GM12878 (cell line): ENCODE data around the gene ADSS1. TPM values are rescaled to one million over a fixed set of nuclear protein-coding genes. Genes with fewer than 3 reads are reported as not detected.

Experiments
- ATAC-seq: fragments of 200-7000 bp; cut with Tn5 transposase; 3 replicates; pipeline ENCODE4 v1.9.1; 2020; ENCODE audit warnings: mild to moderate bottlenecking, moderate library complexity
- BruUV-seq: library from RNA; stranded (reverse); fragments of 400-500 nt; replicated peaks from 2 replicates; lab custom pipeline; 2021; lab: Mats Ljungman, UMichigan
- CTCF ChIA-PET: fragments of 300-600 bp; sonication (Branson Sonifier 250); formaldehyde crosslinking; extraction: SDS; loops from one replicate; lab custom pipeline; 2021; ENCODE audit warnings: inconsistent platforms; lab: Yijun Ruan, JAX
- POLR2A ChIA-PET: fragments of 350-600 bp; formaldehyde crosslinking; extraction: SDS; loops from one replicate; lab custom pipeline; 2021; ENCODE audit warnings: inconsistent platforms; lab: Charles Lee
- RAD21 ChIA-PET: fragments of 300-600 bp; sonication (Branson Sonifier 250); formaldehyde crosslinking; loops from one replicate; lab custom pipeline; 2023; ENCODE audit warnings: antibody characterized with exemption; ENCODE audit not compliant: unreplicated experiment; lab: Charles Lee
- SMC1A ChIA-PET: fragments of 300-600 bp; sonication (Branson Sonifier 250); formaldehyde crosslinking; loops from one replicate; lab custom pipeline; 2023; ENCODE audit not compliant: unreplicated experiment, uncharacterized antibody; lab: Charles Lee
- DNase-seq: peaks from one replicate; pipeline ENCODE4 v3.0.0-alpha.2; 2011; ENCODE audit warnings: low read depth, low spot score
- FAIRE-seq: peaks from 3 replicates; lab custom pipeline; 2011; peaks lifted over from hg19 to GRCh38; lab: Jason Lieb, UNC
- H2AFZ ChIP-seq: 2 replicates; pipeline ENCODE4 v1.6.0; 2011; ENCODE audit warnings: low read depth, low read length, control low read depth; ENCODE audit not compliant: control insufficient read depth
- H3K27ac ChIP-seq: 2 replicates; pipeline ENCODE4 v1.5.1; 2011; ENCODE audit warnings: control low read depth; ENCODE audit not compliant: control insufficient read depth, insufficient read depth
- H3K27me3 ChIP-seq, 2 experiments: replicated peaks in 1 of 2; 2 replicates each; pipeline versions ENCODE4 v1.6.0 to v1.6.1; 2011; ENCODE audit warnings: low read length in 1 of 2; ENCODE audit not compliant: control insufficient read depth in 2 of 2, insufficient read depth in 2 of 2
- H3K36me3 ChIP-seq, 2 experiments: 2 replicates each; pipeline ENCODE4 v1.5.1; 2011; ENCODE audit warnings: low read length in 1 of 2; ENCODE audit not compliant: control insufficient read depth in 2 of 2, insufficient read depth in 2 of 2
- H3K4me1 ChIP-seq: 2 replicates; pipeline ENCODE4 v1.6.1; 2011; ENCODE audit warnings: mild to moderate bottlenecking, low read length, moderate library complexity, mixed read lengths; ENCODE audit not compliant: control insufficient read depth, insufficient read depth
- H3K4me2 ChIP-seq: 2 replicates; pipeline ENCODE4 v1.6.0; 2011; ENCODE audit warnings: control low read depth; ENCODE audit not compliant: control insufficient read depth, insufficient read depth
- H3K4me3 ChIP-seq: fragments of 200-600 bp; sonication (generic); 2 replicates; pipeline ENCODE4 v1.5.1; 2016
- H3K79me2 ChIP-seq: 2 replicates; pipeline ENCODE4 v1.6.0; 2011; ENCODE audit warnings: low read length; ENCODE audit not compliant: control insufficient read depth, insufficient read depth
- H3K9ac ChIP-seq: 2 replicates; pipeline ENCODE4 v1.8.0; 2011; ENCODE audit warnings: low read length, control low read depth, mixed read lengths; ENCODE audit not compliant: control insufficient read depth, insufficient read depth
- H3K9me3 ChIP-seq: replicated peaks from 3 replicates; pipeline ENCODE4 v1.5.1; 2011; ENCODE audit warnings: mild to moderate bottlenecking, low read length; ENCODE audit not compliant: control insufficient read depth, insufficient read depth
- H4K20me1 ChIP-seq: 2 replicates; pipeline ENCODE4 v1.6.0; 2011; ENCODE audit not compliant: control insufficient read depth, insufficient read depth
- FOS ChIP-seq: IDR thresholded peaks from 3 replicates; pipeline ENCODE4 v1.6.1; 2011; ENCODE audit warnings: borderline replicate concordance; ENCODE audit not compliant: insufficient read length; ENCODE audit errors: extremely low read depth
- HDGF ChIP-seq: fragments of 450-650 bp; IDR thresholded peaks from 2 replicates; pipeline ENCODE4 v1.6.1; 2016; ENCODE audit warnings: antibody characterized with exemption
- KAT2A ChIP-seq: conservative IDR thresholded peaks from 2 replicates; pipeline ENCODE4 v1.6.1; 2011; ENCODE audit warnings: low read depth, low read length; ENCODE audit not compliant: control insufficient read depth
- MYC ChIP-seq: IDR thresholded peaks from 2 replicates; pipeline ENCODE4 v1.6.1; 2011; ENCODE audit warnings: mild to moderate bottlenecking, low read length, moderate library complexity, inconsistent platforms; ENCODE audit not compliant: insufficient read depth, insufficient replicate concordance, insufficient read length, severe bottlenecking
- NBN ChIP-seq: fragments of 450-650 bp; IDR thresholded peaks from 2 replicates; pipeline ENCODE4 v1.6.1; 2016
- NFYA ChIP-seq: IDR thresholded peaks from 2 replicates; pipeline ENCODE4 v1.6.1; 2011; ENCODE audit warnings: low read depth, mild to moderate bottlenecking, low read length, improper control_type of control experiment, borderline replicate concordance
- NR2C1 ChIP-seq: fragments of 450-650 bp; IDR thresholded peaks from 2 replicates; pipeline ENCODE4 v1.6.1; 2017; ENCODE audit warnings: antibody characterized with exemption, mild to moderate bottlenecking, moderate library complexity
- NRF1 ChIP-seq: conservative IDR thresholded peaks from 2 replicates; pipeline ENCODE4 v1.6.1; 2011; ENCODE audit warnings: mild to moderate bottlenecking, low read depth, low read length, improper control_type of control experiment
- PAX8 ChIP-seq: fragments of 450-650 bp; IDR thresholded peaks from 2 replicates; pipeline ENCODE4 v1.6.1; 2017; ENCODE audit warnings: mild to moderate bottlenecking, moderate library complexity
- PML ChIP-seq: IDR thresholded peaks from 2 replicates; pipeline ENCODE4 v1.6.1; 2012; ENCODE audit warnings: low read length, inconsistent platforms
- SREBF2 ChIP-seq: IDR thresholded peaks from 2 replicates; pipeline ENCODE4 v1.6.1; 2012; ENCODE audit warnings: mild to moderate bottlenecking, low read length
- TCF7 ChIP-seq: IDR thresholded peaks from 2 replicates; pipeline ENCODE4 v1.6.1; 2014; ENCODE audit warnings: antibody characterized with exemption, borderline replicate concordance
- YY1 ChIP-seq: IDR thresholded peaks from 2 replicates; pipeline ENCODE4 v1.6.1; 2011; ENCODE audit warnings: low read depth, mild to moderate bottlenecking, low read length
- WGBS: methylation state at CpG from one replicate; pipeline ENCODE4 v1.1.6; 2016; ENCODE audit warnings: low lambda C conversion rate; ENCODE audit not compliant: insufficient replicate concordance, insufficient coverage; ENCODE audit errors: missing lambda C conversion rate; 5-methylcytosine and 5-hydroxymethylcytosine counted together
- in situ Hi-C: fragments of 300-500 bp; cut with MboI; formaldehyde crosslinking; loops from 9 replicates; pipeline ENCODE4 v1.14.3; 2018; ENCODE audit warnings: mixed read lengths
- intact Hi-C: fragments of 100-400 bp; cut with micrococcal nuclease; formaldehyde crosslinking; loops from one replicate; pipeline ENCODE4 v1.14.2; 2022; ENCODE audit not compliant: unreplicated experiment
- polyA plus RNA-seq, 11 experiments: library from polyadenylated mRNA; depleted of rRNA in 4 of 11; unstranded in 6 of 11; stranded (reverse) in 5 of 11; fragments of >200 nt; fragmentation: Nextera tagmentation in 4 of 11; fragmentation: Illumina TruSeq in 1 of 11; extraction: Ambion mirVana in 4 of 11; extraction: Trizol in 1 of 11; gene quantifications; 1 replicate in 1 of 11; 2 replicates in 10 of 11; pipeline versions ENCODE4 v1.2.1 to v1.2.3, GENCODE V29; 2011 to 2016; ENCODE audit warnings: inconsistent platforms in 2 of 11, missing spikeins in 2 of 11, low read depth in 1 of 11
- total RNA-seq, 4 experiments: library from RNA; depleted of rRNA in 3 of 4; stranded (reverse); fragments of >200 nt in 3 of 4; fragmentation: Illumina TruSeq in 1 of 4; extraction: Trizol in 1 of 4; gene quantifications; 2 replicates each; pipeline versions ENCODE4 v1.2.1 to v1.2.3, GENCODE V29; 2013 to 2021
- TF ChIP-seq, protein P1 (sequence below): fragments of 450-650 bp; IDR thresholded peaks from 2 replicates; pipeline ENCODE4 v1.6.1; 2017; ENCODE audit warnings: mild to moderate bottlenecking, moderate library complexity
- TF ChIP-seq, protein P2 (sequence below): fragments of 450-650 bp; IDR thresholded peaks from 2 replicates; pipeline ENCODE4 v1.6.1; 2017; ENCODE audit warnings: borderline replicate concordance
- TF ChIP-seq, protein P3 (sequence below): fragments of 150-350 bp; IDR thresholded peaks from 2 replicates; pipeline ENCODE4 v1.6.1; 2016; ENCODE audit warnings: low read depth, low read length

ADSS1 gene
- total and polyA plus RNA-seq, 10 of the 15 experiments (the other 5 are each of a cell fraction or from before 2014, with no cell fraction given): 0.11 to 0.45 (median 0.28) TPM; not detected in 5

DNA sequence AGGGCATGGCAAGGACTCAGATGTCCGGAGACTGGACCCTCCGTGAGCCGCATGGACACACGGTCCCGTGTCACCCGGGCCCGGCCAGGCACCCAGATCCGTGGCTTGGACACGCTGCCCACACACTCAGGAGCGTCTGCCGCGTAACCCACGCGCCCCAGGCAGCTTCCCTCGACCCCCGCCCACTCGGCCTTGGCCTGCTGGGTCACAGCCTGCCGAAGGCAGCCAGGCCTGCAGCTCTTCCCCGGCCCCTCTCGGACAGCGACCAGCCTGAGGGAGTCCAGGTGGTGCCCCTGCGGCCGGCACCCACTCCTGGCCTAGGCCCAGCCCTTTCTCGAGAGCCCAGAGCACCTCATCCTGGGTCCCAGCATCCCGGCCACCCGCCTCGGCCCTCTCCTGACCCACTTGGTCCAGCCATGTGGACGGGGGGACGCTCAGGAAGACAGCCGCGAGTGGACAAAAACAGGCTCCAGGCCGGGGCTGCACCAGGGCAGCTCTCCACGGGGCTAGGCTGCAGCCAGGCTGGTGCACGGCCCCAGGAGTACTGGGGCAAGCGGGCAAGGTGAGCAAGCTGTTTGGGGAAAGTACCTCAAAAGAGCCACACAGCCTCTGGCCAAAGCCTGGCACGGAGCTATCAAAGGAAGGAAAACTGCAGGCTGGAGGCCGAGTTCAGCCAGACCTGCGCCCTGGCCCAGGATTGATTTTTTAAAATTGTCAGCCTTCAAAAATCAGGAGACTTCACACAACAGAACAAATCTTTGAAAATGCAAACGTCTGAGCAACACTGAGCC lies 65.0 kb downstream of the ADSS1 start:
- no TSS peak for BruUV-seq
- POLR2A ChIA-PET: no interaction called here
- 91% methylated on average over 37 of the region's 39 CpGs for WGBS
- H2AFZ ChIP-seq: no peak overlapping the region
- intact Hi-C loops: no loop called here
- H3K27ac ChIP-seq: no peak overlapping the region
- SMC1A ChIA-PET: no interaction called here
- no peak overlapping the region for H3K4me3 ChIP-seq
- peaks cover 3% of the 10 kb centered on the region; the same call in 1 of the 2 replicates for H4K20me1 ChIP-seq
- peaks cover 0 to 8% of the 10 kb centered on the region in 2 experiments; a peak in 2 of 4 replicates for H3K36me3 ChIP-seq
- no peak for FAIRE-seq
- CTCF ChIA-PET: no interaction called here
- no peaks in the 10 kb centered on the region for H3K9me3 ChIP-seq
- no peak for DNase-seq
- H3K4me1 ChIP-seq: peaks cover 6% of the 10 kb centered on the region
- H3K9ac ChIP-seq: no peak overlapping the region
- H3K79me2 ChIP-seq: peaks cover 16% of the 10 kb centered on the region
- H3K4me2 ChIP-seq: no peak overlapping the region
- RAD21 ChIA-PET: no interaction called here
- H3K27me3 ChIP-seq: no peaks in the 10 kb centered on the region
- in situ Hi-C loops: no loop called here
- ATAC-seq: no peak
- TF ChIP-seq, protein P1, sequence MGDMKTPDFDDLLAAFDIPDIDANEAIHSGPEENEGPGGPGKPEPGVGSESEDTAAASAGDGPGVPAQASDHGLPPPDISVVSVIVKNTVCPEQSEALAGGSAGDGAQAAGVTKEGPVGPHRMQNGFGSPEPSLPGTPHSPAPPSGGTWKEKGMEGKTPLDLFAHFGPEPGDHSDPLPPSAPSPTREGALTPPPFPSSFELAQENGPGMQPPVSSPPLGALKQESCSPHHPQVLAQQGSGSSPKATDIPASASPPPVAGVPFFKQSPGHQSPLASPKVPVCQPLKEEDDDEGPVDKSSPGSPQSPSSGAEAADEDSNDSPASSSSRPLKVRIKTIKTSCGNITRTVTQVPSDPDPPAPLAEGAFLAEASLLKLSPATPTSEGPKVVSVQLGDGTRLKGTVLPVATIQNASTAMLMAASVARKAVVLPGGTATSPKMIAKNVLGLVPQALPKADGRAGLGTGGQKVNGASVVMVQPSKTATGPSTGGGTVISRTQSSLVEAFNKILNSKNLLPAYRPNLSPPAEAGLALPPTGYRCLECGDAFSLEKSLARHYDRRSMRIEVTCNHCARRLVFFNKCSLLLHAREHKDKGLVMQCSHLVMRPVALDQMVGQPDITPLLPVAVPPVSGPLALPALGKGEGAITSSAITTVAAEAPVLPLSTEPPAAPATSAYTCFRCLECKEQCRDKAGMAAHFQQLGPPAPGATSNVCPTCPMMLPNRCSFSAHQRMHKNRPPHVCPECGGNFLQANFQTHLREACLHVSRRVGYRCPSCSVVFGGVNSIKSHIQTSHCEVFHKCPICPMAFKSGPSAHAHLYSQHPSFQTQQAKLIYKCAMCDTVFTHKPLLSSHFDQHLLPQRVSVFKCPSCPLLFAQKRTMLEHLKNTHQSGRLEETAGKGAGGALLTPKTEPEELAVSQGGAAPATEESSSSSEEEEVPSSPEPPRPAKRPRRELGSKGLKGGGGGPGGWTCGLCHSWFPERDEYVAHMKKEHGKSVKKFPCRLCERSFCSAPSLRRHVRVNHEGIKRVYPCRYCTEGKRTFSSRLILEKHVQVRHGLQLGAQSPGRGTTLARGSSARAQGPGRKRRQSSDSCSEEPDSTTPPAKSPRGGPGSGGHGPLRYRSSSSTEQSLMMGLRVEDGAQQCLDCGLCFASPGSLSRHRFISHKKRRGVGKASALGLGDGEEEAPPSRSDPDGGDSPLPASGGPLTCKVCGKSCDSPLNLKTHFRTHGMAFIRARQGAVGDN: no peak
- TF ChIP-seq FOS: no peak
- TF ChIP-seq NBN: no peak
- TF ChIP-seq TCF7: no peak
- TF ChIP-seq PML: no peak
- no peak for TF ChIP-seq SREBF2
- no peak for TF ChIP-seq NR2C1
- TF ChIP-seq NFYA: no peak
- TF ChIP-seq, protein P2, sequence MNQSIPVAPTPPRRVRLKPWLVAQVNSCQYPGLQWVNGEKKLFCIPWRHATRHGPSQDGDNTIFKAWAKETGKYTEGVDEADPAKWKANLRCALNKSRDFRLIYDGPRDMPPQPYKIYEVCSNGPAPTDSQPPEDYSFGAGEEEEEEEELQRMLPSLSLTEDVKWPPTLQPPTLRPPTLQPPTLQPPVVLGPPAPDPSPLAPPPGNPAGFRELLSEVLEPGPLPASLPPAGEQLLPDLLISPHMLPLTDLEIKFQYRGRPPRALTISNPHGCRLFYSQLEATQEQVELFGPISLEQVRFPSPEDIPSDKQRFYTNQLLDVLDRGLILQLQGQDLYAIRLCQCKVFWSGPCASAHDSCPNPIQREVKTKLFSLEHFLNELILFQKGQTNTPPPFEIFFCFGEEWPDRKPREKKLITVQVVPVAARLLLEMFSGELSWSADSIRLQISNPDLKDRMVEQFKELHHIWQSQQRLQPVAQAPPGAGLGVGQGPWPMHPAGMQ: no peak
- no peak for TF ChIP-seq YY1
- TF ChIP-seq PAX8: no peak
- no peak for TF ChIP-seq NRF1
- TF ChIP-seq MYC: no peak
- TF ChIP-seq, protein P3, sequence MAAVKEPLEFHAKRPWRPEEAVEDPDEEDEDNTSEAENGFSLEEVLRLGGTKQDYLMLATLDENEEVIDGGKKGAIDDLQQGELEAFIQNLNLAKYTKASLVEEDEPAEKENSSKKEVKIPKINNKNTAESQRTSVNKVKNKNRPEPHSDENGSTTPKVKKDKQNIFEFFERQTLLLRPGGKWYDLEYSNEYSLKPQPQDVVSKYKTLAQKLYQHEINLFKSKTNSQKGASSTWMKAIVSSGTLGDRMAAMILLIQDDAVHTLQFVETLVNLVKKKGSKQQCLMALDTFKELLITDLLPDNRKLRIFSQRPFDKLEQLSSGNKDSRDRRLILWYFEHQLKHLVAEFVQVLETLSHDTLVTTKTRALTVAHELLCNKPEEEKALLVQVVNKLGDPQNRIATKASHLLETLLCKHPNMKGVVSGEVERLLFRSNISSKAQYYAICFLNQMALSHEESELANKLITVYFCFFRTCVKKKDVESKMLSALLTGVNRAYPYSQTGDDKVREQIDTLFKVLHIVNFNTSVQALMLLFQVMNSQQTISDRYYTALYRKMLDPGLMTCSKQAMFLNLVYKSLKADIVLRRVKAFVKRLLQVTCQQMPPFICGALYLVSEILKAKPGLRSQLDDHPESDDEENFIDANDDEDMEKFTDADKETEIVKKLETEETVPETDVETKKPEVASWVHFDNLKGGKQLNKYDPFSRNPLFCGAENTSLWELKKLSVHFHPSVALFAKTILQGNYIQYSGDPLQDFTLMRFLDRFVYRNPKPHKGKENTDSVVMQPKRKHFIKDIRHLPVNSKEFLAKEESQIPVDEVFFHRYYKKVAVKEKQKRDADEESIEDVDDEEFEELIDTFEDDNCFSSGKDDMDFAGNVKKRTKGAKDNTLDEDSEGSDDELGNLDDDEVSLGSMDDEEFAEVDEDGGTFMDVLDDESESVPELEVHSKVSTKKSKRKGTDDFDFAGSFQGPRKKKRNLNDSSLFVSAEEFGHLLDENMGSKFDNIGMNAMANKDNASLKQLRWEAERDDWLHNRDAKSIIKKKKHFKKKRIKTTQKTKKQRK: no peak
- no peak for TF ChIP-seq HDGF
- TF ChIP-seq KAT2A: no peak
